Stimulated activated CD4-positive, alpha-beta T cell treated with anti-CD3 and anti-CD28 coated beads, Interleukin-2, amount 100 ng/mL, for 4 hours (primary cell): ENCODE results near the gene SHOX.
"Not testable (repeated sequence)": the region's sequence is repeated elsewhere in the genome, so short reads cannot be mapped to it uniquely, and the experiment has no call there.

Experiments used
- DNase-seq: peaks from one replicate; pipeline ENCODE4 v3.0.0-alpha.2; 2020; ENCODE audit warnings: low read depth

The SHOX gene

GRCh38 chrX:637660-638481, 7.3 kb downstream of the SHOX start:
- DNase-seq, result no peak

- no peak for DNase-seq
Measured at GRCh38 chrX:638482-639131, 8.0 kb downstream of the SHOX start.

- no peak for DNase-seq
Measured at GRCh38 chrX:639151-639550, 8.6 kb downstream of the SHOX start.

- DNase-seq, result no peak
Measured at GRCh38 chrX:640641-641040, 10.1 kb downstream of the SHOX start.

DNA sequence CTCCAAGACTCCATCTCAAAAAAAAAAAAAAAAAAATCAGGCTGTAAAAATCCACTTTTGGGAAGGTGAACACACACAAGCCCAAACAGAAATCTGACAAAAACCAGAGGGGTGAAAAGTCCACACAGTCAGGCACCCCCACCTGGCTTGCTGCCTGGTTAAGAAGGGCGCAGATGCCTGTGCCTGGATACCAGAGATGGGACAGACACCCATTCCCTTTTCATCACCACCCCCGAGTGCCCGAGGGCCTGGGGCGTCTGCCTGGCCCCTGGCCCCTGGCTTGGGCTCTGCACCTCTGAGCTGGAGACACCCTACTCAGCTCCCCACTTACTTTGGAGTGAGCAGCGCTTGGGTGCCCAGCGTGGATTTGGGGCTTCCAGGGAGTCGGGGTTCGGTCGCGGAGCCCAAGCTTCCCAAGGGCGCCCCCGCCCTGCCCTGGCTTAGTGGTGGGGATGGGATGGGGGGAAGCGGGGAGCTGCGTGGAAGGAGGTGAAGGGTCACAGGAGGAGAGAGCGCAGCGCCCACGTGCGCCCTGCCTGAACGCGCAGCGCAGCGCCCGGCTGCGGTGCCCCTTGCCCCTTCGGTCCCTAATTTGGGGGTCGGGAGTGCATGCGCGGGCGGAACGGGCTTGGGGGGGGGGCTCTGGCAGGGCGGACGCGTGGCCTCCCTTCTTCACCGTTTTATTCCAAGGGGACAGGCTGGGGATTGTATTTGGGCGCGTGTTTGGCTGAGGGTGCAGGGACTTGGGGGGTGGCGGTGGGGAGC, 11.3 kb downstream of the SHOX start:
- no peak for DNase-seq

DNA sequence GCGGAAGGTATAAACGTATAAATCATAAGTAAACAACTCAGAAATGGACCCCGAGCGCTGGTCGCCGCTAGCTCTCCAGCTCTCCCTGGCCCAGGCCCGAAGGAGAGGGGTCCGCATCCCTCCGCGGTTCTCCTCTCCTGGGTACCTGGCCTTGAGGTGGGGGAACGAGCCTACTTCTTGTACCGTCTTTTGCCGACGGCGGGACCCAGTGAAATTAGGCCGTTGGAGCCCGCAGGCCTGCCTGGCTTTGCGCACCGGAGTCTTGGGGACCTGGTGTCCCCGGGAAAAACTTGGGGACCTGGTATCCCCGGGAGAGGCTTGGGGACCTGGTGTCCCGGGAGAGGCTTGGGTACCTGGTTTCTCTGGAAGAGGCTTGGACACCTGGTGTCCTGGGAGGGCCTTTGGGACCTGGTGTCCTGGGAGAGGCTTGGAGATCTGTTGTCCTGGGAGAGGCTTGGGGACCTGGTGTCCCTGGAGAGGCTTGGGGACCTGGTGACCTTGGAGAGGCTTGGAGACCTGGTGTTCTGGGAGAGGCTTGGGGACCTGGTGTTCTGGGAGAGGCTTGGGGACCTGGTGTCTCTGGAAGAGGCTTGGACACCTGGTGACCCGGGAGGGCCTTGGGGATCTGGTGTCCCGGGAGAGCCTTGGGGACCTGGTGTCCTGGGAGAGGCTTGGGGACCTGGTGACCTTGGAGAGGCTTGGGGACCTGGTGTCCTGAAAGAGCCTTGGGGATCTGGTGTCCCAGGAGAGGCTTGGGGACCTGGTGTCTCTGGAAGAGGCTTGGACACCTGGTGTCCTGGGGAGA, 12.0 kb downstream of the SHOX start:
- DNase-seq, result no peak

- DNase-seq, result no peak
Measured at GRCh38 chrX:643241-643595, 12.6 kb downstream of the SHOX start.

GRCh38 chrX:643911-644303, 13.3 kb downstream of the SHOX start:
- no peak for DNase-seq

DNA sequence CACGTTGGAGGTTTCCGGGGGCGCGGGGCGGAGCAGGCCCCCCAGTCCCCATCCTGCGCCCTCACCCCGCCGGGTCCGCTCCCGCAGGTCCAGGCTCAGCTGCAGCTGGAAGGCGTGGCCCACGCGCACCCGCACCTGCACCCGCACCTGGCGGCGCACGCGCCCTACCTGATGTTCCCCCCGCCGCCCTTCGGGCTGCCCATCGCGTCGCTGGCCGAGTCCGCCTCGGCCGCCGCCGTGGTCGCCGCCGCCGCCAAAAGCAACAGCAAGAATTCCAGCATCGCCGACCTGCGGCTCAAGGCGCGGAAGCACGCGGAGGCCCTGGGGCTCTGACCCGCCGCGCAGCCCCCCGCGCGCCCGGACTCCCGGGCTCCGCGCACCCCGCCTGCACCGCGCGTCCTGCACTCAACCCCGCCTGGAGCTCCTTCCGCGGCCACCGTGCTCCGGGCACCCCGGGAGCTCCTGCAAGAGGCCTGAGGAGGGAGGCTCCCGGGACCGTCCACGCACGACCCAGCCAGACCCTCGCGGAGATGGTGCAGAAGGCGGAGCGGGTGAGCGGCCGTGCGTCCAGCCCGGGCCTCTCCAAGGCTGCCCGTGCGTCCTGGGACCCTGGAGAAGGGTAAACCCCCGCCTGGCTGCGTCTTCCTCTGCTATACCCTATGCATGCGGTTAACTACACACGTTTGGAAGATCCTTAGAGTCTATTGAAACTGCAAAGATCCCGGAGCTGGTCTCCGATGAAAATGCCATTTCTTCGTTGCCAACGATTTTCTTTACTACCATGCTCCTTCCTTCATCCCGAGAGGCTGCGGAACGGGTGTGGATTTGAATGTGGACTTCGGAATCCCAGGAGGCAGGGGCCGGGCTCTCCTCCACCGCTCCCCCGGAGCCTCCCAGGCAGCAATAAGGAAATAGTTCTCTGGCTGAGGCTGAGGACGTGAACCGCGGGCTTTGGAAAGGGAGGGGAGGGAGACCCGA, 14.0 kb downstream of the SHOX start:
- no peak for DNase-seq

GRCh38 chrX:646228-646495, 15.6 kb downstream of the SHOX start:
- DNase-seq, result no peak

DNA sequence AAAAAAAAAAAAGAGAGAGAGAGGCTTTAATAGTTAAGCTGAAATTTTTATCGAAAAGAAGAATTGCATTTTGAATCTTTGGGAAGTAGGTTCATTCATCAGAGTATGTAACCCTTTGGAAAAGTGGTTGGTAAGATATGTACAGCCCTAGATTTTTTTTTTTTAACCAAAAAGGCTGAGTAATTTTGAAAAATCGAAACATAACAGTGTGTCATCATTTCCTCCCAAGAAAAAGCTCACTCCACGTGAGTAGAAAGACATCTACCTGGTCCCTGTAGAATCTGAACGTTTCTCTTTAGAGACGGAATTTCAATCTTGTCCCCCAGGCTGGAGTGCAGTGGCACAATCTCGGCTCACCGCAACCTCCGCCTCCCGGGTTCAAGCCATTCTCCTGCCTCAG, 16.2 kb downstream of the SHOX start:
- DNase-seq, result no peak

- no peak for DNase-seq
Measured at GRCh38 chrX:649166-649565, 18.6 kb downstream of the SHOX start.

GRCh38 chrX:650324-650723, 19.7 kb downstream of the SHOX start:
- DNase-seq, result no peak

DNA sequence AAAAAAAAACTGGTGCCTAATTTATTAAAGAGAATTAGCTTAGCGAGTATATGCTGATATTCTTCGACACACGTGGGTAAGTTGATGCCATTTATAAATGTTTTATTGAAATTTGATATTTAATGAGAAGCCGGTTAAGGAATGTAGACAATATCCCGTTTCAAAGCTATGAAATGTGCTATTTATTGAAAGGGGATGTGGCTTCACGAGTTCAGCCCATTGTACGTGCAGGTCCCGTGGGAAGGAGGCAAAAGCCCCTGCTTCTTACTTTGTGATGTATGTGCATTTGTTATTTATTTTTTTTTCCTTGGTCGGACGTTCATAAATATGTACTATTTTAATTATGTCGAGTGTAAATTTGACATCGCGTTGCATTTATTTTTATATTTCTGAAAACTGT, 20.2 kb downstream of the SHOX start:
- DNase-seq, result no peak

- not testable (repeated sequence) for DNase-seq
Measured at GRCh38 chrX:651922-652321, 21.3 kb downstream of the SHOX start.

- no peak for DNase-seq
Measured at GRCh38 chrX:652341-652741, 21.8 kb downstream of the SHOX start.

DNA sequence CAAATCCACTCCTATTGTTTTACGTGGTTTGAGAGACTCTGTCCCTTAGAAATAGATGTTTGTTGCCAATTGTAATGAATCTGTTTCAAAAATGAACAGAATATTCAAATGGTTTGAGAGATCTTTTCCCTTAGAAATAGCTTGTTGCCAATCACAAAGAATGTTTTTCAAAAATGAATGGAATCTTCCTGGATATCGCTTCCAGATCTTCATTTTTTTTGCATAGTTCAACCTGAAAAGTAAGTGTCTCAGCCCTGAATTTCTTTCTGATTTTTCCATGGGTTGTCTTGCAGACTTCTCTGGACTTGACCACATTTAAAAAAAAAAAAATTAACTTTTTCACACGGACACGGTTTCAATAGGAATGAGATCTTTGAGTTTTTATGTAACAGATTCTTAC, 22.7 kb downstream of the SHOX start:
- DNase-seq, result no peak

DNA sequence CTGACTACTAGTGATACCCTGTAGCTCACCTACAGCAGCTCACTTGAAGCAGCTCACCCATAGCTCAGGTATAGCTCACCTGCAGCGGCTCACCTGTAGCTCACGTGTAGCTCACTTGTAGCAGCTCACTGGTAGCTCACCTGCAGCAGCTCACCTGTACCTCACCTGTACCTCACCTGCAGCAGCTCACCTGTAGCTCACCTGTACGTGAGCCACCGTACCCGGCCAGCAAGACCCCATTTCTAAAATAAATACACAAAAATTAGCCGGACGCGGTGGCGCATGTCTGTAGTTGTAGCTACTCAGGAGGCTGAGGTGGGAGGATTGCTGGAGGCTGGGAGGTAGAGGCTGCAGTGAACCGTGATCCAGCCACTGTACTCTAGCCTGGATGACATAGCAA, 30.6 kb downstream of the SHOX start:
- DNase-seq, result no peak

DNA sequence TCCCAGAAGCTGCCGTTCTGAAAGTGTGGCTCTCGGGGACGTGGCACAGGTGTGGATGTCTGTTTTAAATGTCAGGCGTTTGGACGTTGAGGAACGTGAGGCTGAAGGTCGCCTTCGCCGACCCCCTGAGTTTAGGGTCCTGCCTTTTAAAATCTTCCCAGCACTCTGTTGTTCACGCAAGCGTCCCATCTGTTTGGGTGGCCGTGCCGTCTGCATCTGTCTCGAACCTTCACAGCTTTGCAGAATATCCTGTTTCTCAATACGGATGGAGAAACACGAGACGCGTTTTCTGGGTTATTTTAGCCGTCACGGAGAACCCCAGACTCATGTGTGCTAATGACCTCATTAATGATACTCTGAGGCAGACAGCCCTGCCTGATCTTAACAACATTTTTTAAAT, 31.5 kb downstream of the SHOX start:
- DNase-seq, result no peak

DNA sequence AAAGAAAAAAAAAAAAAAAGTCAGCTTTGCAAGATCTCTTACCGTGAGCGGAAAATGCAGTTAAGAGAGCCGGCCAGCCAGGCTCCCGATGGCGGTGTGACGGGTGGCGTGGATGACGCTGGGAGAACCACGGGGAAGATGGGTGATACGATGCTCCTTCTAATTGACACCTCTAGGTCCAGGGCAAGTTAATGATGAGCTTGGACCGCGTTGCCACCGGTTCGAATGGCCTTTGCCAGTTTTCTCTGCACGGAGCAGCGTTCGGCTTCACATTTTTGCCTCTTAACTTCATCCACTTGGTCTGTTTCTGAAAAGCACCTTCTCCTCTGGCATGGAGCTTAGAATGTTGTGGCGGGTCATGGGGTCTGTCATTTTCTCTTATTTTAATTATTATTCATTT, 33.2 kb downstream of the SHOX start:
- DNase-seq, result no peak
